Cerebellar nuclear complex (tissue), 1 donor: Measurements from ENCODE around the gene MR1.

Source experiments
- DNase-seq, 2 experiments: peaks; one replicate each; lab custom pipeline; 2025; lab: John Stamatoyannopoulos, UW

MR1 gene

DNA sequence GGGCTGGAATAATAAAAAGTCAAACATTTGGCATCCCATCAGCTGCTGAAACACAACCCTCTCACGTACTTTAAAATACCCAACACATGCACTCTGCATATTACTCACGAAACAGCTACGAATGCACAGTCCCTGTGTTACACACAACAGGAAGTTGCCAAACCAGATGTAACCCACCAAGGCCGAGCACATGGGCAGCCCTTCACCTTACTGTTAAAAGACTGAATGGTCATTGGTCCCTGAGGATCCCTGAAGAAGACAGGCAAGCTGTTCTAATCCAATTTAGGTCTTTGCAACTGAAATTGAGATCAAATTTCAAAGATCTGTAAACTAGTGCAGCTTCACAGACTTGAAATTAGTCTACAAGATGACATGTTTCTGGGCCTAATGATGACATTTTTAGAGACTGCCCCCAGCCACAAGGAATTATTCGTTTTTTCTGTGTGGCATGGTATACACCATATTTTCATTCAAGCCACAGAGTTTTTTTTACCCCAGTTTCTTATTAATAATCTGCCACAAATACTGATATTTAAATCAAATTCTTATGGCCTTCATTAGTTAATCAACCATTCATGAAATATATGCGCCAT is 29.1 kb downstream of the MR1 start:
- no peak for DNase-seq

DNA sequence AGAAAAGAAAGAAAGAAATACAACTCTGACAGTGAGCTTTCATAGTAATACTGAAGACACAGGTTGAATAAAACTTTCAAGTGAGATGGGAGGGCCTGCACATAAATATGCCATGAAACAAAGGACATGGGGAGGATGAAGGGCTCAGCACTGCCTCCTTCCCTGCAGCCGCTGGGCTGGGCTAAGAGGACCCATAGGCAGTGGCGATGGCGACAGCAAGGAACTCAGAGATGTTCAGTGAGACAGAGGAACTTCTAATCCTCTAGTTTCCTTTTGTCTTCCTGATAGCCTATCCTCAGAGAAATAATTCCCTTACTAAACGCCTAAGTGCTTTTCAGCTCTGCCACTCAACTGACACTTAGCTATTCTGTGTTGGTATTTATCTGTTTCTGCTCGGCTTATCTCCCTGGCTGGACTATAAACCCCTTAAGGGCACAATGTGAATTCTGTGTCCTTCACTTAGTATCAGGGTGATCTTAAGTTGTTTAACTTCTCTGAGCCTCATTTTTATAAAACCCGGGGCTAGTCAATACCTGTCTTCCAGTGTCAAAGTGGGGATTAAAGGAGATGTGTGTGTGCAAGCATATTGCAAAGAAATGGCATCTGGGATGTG is 30.3 kb downstream of the MR1 start:
- no peak for DNase-seq

DNA sequence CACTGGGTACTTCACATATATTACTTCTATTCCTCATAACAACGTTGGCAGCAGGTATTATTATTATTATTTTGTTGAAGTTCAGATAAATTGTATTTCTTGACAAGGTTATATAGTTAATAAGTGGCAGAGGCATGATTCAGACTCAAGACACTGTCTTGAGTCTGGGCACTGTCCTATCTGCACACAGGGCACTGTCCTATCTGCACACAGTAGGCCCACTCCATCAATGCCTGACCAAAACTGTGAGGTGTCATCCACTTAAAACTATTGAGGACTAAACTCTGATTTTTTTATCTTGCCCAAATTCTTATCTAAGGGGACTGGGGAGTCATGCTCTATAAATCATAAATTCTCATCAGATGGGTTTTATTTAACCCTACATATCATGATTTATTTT is 30.9 kb downstream of the MR1 start:
- no peak for DNase-seq

DNA sequence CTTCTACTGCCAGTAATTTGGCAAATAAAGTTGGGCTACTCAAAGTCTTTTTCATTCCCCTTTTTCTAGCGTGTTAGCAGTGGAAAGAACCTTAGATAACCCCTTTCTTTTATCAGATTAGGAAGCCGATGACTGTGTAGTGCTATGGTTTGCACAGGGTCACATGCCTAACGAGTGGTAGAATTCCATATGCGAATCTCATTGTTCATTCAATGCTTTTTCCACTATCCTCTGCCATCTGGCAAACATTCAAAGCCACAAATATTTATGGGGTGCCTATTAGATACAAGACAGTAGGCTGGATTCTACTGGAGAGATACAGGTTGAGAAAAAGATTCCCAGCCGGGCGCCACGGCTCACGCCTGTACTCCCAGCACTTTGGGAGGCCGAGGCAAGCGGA is 39.9 kb downstream of the MR1 start:
- no peak for DNase-seq

DNA sequence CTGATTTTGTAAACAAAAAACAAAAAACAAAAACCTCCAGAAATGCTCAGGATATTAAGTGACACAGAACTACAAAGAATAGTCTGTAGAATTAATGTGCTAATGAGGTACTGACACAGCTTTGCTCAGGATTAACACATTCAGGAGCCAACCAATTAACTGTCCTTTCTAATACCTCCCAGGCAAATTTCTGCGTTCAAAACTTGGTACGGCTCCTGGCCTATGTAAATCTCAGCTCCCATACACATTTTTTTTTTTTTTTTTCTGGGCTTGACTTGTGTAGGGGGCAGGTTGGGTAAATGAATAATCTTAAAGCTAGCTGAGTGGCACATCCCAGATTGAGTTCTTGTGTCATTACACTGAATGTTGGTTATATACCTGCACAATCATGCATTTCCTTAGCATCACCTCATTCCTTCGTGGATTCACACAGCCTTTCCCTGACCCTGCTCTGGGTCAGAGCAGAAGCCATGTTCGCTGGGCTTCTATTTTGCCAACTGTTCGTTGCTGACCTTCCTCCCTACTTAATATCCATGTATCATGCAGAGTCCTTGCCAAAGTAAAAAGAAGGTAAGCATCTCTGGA is 42.1 kb downstream of the MR1 start:
- DNase-seq, result no peak

DNA sequence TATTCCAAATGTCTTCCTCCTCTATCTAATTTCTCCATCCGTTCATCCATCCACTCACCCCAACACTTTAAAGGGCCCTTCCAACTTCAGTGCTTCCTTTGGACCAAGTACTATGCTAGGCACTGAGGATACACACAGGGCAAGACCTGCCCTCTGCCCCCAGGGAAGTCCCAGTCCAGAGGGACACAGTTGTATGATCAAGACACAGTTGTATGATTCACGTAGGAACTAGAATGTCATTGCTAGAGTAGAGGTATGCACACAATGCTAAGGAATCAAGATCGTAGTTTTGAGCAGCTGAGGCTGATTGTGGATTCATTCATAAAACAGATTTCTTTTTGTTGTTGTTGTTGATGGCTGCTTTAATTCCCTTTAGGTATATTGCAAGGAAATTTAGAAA is 43.1 kb downstream of the MR1 start:
- no peak for DNase-seq

DNA sequence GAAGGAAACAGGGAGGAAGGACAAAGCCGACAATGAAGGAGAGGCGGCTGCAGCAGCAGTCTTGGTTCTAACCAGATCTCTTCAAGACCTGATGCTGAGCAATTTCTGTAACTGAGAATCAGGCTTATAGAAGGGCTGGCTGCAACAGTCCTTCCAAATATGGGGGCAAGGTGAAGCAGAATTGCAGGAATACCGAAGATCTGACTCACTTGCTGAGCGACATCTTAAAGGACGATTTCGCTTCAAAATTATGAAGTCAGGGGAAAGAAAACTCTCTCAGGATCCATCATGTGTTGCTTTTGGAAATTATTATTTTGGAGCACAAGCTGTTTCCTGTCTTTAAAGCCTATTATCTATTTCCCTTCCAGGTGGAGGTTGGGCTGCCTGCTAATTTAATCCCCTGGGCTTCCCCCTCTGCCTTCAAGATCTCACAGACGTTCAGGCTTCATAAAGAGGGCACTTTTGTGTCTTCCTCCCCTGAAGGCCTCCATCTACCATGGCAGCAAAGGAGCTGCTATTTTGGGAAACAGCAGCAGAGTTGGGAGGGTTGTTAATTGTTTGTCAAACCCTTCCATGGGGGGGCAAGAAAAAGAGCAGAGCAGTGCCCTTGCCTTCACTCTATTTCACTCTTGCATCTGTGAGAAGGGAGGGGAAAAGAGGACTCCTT is 43.9 kb downstream of the MR1 start:
- DNase-seq, result no peak

DNA sequence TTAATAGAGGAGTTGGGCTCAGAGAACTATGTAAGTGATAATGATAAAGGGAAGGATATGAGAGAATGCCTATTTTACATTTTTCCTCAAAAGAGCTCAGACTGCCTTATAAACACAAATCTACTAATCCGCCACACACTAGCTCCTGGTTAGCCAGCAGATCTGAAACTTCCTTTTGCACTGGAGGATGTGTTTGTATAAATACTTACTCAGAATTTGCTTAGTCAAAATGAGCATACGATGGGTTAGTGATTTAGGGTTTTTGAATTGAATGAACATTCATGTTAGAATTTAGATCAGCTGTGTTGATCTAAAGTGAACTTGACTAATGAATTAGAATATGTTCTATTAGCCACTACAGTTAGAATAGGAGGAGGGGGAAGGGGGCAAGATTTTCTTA is 45.6 kb downstream of the MR1 start:
- DNase-seq, result no peak

DNA sequence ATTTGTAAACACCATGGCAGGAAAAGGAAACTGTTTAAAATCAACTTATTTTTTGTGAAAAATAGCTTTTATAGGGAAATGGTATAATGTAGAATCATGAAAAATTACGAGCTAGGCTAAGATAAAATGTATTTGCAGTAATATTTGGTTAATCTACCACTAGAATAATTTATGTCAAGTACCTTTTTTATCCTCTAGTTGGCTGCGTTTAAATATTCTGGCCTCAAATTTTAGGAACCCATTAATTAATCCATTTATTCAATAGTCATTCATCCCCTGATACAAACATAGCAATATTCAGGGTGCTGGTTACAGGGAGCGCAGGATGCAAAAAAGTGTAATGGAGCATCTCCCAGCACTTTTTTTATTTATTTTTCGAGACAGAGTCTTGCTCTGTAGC is 46.1 kb downstream of the MR1 start:
- DNase-seq, result no peak

DNA sequence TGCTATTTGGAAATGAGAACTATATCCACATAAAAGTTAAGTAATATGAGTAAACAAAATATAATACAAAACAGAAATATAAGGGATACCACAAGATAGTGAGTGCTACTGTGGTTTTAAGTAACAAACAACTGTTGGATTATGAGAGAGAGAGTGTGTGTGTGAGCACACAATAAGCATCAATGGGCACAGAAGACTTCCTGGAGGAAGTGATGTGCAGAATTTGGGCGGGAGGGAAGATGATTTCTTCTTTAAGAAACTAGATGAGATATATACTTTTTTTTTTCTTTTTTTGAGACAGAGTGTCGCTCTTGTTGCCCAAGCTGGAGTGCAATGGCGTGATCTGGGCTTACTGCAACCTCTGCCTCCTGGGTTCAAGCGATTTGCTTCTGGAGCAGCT is 46.8 kb downstream of the MR1 start:
- DNase-seq, result no peak

DNA sequence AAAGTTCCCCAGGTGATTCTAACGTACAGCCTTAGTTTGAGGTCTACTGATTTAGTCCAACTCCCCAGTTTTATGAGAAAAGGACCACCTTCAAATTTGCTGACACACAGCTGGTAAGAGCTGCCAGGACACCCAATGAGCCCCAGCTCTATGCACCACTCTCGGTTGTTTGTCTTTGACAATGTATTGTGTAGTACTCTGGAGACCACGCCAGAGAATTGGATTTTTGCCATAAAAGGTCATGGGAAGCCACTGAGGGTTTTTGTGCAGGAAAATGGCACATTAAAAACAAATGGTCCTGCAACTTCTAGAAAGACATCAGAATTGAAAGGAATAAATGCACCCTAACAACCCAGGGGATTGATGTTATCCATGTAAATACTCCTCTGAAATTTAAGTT is 47.6 kb downstream of the MR1 start:
- DNase-seq, result no peak

DNA sequence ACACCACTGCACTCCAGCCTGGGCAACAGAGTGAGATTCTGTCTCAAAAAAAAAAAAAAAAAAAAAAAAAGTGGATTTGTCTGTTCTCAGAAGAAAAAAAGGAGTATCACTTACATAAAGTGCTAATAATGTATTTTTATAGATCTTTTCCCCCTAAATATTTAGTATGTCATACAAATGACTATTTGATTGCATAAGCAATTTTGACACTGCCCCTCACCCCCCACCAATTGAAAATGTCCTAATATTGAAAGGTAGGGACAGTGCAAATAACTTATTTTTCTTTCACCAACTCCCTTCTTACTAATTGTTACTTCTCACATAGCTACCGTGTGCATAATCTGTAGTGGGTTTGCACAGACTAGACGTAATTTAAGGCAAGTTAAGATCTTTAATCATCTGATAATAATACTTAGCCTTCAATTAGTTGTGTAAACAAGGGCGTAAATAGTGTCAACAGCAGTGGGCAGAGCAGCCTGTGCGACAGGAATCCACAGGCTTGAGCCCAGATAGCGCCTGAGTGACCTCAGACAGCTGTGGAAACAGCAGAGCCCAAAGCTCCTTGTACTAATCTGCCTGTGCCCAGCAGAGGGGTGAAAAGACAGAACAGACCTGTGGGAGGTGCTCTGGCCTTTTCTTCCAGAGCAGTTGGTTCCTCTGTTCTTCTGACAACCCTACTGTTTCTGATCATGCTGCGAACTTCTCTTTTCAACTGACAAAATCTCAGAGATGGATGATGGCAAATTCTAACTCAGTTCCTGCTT is 50.2 kb downstream of the MR1 start:
- no peak for DNase-seq

DNA sequence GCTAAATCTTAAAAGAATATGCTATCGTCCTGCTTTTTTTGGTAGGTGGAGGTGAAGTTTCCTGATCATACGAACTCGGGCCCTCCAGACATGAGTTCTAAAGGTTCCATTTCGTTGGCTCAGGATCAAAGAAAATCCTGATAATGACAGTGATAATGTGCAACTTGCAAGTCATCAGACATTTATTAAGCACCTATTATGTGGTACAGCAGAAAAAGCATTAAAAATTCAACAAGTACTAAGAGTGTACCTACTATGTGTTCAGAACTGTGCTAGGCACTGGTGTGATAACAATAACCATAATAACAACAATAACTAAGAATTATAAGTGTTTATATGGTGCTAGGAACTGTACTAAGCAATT is 50.8 kb downstream of the MR1 start:
- no peak for DNase-seq

DNA sequence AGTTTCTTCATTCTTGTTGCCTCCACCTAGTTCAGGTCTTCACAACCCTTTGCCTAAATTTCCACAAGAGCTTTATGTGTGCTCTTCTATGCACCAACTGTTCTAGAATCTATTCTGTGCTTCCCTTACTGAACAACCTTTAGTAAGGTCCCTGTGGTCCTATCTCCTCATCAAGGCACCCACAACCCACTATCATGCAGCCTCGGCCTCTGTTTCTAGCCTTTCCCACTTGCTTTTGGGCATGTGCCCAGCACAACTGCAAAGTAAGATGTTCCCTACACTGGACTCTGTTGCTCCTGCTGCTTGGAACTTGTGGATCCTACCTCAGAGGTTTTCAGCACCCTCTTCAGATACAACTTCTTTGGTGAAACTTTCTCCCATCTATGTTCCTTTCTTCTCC is 52.3 kb downstream of the MR1 start:
- no peak for DNase-seq

DNA sequence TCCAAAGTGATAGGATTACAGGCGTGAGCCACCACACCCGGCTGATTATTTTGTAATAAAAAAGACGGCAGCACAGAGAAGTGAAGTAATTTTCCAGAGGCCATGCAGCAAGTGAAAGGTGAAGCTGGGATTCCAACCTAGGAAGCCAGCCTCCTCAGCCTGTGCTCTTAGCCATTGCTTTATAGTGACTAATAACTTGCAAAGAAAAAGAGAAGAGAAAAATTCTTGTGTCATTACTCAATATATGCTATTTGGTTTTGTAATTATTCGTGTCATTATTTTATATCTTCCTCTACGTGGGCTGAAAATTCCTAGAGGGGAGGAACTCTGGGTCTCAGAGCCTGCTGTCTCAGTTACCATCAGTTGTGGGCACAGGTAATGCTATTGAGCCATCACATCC is 53.1 kb downstream of the MR1 start:
- no peak for DNase-seq

DNA sequence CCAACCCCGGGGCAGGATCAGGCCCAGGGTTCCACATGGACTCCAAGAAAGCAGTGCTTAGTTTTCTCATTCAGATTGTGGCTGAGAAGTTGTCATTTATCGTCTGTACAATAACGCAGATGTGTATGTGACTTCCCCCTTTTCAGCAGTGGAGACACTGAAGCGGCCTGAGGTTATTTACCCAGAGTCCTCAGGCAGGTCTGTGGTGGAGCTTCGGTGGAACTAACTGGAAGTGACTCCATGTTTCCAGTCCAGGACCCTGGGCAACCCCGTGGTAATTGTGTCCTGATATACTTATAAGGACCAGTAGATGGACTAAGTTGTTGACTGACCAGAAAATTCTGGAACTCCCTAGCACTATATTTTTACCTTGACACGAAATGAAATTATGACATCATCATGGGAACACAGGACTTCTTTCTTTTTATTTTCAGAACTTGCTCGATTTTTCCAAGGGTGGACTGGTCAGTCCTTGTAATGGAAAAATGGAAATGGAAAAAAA is 53.7 kb downstream of the MR1 start:
- DNase-seq, result no peak

DNA sequence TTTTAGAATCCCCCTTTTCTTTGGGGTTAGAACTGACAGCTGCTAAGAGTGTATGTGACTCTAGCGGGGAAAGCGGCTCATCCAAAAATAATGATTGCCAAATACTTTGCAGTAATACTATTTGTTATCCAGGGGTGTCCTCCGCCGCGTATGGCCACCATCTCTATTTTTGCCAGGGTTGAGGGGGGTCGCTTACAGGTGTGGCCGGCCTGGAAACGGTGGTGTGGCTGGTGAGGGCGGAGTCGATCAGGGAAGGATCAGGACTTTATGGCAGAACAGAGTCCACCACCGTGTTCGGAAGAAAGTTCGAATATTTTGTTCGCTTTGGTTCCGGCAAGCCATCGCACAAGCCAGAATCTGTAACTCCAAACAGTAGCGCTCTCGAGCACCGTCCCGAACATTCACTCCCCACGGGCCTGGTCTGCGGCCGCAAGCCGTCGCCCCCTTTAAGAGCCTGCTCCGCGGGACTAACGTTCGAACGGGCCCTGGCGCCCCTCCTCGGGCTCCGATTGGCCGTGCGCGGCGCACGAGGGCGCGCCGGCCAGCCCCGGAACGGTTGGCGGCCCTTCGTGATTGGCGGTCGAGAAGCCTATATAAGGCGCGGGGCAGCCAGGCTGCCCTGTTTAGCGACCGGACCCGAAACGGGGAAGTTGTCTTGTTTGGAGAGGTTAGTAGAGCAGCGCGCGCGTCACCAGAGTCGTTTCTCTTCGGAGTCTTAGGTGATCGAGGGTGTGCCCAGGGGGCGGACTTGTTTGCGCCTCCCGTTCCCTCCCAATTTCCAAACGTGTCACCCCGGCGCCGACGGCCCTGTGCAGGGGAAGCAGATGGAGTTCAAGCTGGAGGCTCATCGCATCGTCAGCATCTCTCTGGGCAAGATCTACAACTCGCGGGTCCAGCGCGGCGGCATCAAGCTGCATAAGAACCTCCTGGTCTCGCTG is 54.6 kb downstream of the MR1 start, which contains the start of gene IER5:
TSS of gene IER5 (plus strand) at position 622 of the 938 bp plus-strand sequence. CDS start at position 825, 203 bp downstream.
- DNase-seq, result peak; percentile 27 to 88

DNA sequence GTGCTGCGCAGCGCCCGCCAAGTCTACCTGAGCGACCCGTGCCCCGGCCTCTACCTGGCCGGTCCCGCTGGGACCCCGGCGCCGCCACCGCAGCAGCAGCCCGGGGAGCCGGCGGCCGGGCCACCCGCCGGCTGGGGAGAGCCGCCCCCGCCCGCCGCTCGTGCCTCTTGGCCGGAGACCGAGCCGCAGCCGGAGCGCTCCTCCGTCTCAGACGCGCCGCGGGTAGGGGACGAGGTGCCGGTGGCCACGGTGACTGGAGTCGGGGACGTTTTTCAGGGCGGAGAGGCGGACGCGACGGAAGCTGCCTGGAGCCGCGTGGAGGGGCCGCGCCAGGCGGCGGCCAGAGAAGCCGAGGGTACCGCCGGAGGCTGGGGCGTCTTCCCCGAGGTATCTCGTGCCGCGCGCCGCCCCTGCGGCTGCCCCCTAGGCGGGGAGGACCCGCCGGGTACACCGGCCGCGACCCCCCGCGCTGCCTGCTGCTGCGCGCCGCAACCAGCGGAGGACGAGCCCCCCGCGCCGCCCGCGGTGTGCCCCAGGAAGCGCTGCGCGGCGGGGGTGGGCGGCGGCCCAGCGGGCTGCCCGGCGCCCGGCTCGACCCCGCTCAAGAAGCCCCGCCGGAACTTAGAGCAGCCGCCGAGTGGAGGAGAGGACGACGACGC is 55.4 kb downstream of the MR1 start:
- DNase-seq, result no peak

DNA sequence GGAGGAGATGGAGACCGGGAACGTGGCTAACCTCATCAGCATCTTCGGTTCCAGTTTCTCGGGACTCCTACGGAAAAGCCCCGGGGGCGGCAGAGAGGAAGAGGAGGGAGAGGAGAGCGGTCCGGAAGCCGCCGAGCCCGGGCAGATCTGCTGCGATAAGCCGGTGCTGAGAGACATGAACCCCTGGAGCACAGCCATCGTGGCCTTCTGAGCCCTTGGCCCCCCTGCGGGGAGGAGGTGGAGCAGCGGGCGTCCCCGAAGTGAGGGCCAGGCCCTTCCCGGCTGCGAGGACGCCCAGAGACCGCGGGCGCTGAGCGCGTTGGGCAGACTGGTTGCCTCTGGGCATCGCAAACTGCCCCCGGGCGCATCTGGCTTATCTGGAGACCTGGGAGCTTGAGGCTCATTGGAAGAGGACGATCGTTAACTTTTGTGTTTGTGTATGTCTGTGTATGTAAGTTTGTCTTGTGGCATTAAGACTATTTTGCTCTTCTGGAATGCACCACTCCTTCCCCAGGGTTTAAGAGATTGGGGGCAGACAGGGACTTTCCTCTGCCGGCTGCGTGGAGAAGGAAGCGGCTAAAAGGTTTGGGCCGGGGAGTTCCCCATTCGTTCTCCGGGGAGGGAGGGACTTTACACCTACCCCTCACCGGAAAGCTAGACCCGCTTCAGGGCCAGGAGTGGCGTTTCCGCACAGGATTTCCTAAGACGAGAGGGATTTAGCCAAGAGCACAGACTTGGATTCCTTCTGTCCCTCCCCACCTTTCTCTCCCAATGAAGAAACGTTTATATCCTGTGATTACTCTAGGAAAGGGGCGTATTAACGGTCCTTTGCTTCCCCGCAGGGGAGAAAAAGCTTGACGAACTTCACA is 56.1 kb downstream of the MR1 start:
- no peak for DNase-seq

DNA sequence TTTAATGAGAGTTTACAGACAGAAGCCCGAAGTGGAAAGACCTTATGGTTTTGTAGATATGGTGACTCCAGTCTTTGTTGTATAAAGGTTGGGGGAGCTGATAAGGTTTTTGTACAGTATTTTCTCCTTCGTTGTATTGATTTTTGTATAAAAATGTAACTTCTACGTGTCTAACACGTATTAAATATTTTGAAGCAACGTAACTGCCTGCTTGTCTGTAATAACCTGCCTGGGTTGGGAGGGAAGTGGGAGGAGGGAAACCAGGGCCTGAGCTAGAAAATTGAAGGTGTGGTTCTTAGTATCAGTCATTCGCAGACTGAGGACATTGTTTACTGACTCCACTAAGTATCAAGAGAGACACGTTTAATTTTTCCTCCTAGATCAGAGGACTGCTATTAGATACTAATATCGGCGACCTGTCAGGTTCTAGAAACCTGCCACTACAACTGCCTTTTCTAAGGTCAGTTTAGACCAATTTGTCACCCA is 56.9 kb downstream of the MR1 start:
- DNase-seq, result no peak
